GM18858 (cell line): ENCODE data around the gene MAPK8IP1.
"Not testable (repeated sequence)": the region's sequence is repeated elsewhere in the genome, so short reads cannot be mapped to it uniquely, and the experiment has no call there.

Source experiments
- ATAC-seq: cut with Tn5 transposase; IDR thresholded peaks from one replicate; pipeline ENCODE4 v1.9.1; 2021; ENCODE audit not compliant: unreplicated experiment

MAPK8IP1 gene

DNA sequence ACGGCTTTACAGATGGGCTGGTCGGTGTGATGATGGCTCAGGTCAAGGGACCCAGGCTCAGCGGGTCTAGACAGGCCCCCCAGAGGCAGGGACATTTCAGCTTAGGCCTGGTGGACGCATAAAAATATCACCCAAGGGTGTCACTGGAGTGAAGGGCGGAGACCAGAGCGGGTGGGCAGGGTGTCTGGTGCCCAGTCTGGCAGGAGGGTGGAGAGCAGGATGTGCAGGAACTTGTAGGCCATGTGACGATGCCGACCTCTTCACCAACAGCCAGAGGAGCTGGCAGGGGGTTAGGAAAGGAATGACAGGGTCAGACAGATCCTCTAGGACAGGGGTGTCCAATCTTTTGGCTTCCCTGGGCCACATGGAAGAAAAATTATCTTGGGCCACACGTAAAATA lies 4.5 kb downstream of the MAPK8IP1 start:
- no peak for ATAC-seq

DNA sequence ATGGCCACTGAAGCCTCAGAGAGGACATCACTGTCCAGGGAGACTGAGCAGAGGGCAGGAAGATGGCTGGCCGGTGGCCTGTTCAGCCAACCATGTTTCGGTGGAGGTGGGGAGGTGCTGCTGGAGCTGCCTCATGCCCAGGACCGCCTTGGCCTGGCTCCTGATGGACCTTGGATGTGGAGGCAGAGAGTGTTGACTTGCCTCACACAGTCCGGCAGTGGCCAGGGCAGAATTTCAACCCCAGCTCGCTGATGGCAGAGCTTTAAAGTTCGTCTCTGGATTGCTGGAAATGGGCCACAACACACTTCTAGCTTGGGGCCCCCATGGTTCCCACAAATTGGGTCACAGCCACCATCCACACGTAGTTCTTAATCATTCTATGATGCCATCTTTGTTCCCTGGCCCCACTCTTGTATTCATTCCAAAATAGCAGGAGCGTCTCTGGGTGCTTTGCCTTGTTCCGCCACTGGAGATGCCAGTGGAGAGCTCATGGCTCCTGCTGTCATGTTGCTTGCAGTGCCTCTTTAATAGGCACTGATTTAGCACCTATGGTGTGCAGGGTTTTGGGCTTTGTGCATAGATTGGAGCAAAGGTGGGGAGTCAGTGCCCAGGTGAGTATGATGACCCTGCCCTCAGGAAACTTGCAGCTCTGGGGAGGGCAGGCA lies 5.6 kb downstream of the MAPK8IP1 start:
- no peak for ATAC-seq

DNA sequence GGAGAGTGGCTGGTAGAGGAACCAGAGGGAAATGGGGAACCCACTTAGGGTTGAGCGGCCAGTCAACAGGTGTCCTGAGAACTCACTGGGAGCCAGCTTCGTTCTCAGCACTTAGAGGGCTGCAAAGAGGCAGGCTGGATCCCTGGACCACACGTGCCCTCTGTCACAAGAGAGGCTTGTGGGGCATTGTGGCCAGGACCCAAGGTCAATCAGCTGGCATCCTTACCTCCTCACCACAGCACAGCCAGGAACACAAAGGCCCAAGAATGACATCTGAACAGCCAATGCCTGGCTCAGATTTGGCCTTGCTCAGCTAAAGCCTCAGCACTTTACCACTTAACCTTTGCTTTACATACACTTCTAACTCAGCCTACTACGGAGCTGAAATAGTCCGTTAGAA lies 7.4 kb downstream of the MAPK8IP1 start:
- ATAC-seq, result no peak

DNA sequence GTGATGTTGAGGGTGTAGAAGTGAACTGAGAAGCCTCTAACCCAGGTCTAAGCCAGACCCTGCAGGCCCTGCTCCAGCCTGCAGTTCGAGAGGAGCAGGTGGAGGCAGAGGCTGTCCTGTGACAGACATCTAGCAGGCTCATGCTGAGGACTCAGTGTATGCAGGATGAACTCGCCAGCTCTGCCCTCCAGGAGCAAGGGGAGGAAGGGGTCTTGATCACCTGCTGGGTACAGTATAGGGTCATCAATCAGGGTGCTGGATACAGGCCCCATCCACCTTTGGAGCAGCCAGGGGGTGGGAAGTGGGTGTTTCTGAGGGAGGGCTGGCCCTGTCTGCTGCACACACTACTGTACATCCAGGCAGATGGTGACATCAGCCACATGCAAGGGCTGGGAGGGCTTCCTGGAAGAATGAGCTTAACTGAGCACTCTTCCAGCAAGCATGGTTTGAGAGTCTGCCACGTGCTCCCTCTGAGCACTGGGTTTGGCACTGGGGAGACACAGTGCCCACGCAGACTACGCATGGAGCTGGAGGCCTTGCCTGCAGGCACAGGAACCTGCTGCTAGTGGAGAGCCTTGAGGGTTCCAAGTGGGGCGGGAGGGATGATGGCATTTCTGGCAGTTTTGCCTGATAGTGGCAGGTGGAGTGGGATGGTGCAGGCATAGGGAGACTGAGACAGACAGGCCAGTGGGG lies 9.2 kb downstream of the MAPK8IP1 start:
- no peak for ATAC-seq

DNA sequence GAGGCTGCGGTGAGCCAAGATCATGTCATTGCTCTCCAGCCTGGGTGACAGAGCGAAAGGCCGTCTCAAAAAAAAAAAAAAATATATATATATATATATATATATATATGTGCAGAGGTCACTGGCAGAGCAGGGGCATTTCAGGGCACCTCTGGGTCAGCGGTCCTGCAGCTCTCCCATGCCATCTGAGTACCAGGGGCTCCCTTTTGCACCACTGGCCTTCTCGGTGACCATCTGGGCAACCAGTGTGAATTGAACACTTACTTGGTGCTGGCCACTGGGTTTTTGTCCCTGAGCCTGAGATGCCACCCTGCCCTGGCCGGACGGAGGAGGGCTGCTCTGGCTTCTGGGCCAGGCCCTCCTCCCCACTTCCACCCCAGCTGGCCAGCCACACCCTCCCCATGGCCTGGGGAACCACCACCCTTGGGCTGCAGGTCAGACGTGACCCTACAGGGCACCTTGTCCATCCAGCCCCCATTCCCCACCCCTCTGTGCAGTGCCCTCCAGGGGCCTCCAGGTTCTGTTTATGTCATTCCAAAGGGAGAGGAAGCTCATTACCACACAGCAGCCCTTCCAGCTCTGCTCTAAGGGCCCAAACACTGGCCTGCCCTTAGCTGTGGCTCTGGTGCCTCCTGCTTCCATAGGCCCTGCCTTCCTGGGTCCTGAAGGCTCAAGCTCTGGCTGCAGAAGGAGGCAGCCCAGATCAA lies 10.3 kb downstream of the MAPK8IP1 start:
- no peak for ATAC-seq

DNA sequence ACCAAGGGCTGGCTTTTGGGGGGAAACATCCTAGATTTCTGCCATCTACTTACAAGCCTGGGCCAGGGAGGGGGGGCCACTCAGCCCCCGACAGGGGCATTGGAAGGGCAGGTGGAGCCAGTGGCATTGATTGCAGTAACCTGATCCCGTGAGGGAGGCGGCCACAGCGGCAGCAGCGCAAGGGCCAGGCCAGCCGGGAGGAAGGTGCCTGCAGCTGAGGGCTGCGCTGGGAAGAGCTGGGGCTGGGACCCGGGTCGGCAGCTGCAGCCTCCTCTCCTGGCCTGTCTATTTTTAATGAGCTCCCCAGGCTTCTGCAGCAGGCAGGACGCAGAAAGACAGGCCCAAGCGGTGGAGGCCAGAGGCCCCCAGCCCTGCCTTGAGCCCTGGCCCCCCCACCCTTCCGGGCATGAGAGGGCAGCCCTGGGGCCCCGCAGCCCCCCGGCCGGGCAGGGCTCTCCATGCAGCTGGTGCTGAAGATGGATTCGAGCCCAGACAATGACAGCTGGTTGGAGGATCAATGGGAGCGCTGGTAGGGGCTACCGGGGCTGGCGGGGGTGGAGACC lies 11.1 kb downstream of the MAPK8IP1 start:
- ATAC-seq, result no peak

DNA sequence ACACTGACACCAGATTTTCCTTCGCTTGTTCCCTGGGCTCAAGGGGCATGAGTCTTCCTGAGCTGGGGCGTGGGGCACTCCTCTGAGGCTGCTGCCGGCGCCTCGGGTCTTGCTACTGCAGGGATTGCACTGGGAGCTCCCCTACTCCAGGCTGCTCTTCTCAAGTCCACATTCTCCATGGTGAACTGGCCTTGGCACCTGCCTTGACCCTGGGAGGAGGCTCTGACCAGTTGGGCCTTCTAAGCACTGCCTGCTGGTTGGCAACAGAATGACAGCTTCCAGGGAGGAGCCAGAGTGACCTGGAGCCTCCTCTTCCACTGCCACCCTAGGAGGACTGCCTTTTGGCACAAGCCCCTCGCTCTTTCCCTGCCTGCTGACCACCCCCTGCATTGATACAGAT lies 12.1 kb downstream of the MAPK8IP1 start:
- ATAC-seq, result no peak

DNA sequence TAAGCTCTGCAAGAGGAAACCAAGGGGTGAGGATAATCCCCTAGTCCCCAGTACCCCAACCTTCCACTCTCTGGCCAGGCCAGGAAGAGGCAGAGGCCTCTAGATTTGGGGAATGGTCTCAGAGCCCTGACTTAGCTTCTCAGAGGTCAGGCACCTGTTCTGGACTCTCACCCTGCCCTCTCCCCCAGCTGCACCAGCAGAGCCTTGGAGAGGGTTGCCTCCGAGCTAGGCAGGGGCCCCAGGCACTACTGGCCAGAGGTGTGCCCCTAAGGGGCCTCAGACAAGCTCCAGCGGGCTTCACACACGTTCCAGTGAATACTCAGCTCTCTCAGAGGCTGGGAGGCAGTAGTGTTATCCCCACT lies 13.6 kb downstream of the MAPK8IP1 start:
- no peak for ATAC-seq

DNA sequence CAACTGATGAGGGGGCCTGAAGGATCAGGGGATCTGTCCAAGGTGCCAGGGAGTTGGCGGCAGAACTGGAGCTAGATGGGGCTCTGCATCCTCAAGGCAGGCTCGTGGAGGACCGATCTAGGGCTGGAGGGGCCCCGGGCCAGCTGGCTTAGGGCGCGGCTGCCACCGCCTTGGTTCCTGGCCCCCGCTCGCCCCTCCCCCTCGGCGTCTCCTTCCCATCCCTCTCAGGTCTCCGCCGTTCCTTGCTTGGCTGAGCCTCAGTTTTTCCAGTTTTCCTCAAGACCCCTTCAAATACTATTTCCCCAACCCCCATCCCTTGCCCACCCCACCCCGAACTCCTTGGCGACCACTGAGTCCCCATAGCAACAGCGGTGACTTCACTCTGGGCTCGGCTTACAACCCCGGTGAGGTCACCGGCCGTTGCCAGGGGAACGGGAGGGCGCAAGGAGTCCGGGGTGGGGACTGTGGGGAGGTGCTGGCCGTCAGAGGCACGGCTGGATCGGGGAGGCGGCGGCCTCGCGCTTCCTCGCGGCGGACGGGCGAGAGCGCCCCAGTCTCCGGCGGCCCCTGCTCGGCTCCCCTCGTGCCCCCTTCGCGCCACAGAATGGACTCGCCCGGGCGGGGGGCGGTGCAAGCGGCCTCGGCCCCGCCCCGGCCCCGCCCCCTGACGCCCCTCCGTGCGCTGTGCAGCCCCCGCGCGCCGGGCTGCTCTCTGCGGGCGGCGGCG lies 14.2 kb downstream of the MAPK8IP1 start:
- peak; percentile 38 for ATAC-seq

DNA sequence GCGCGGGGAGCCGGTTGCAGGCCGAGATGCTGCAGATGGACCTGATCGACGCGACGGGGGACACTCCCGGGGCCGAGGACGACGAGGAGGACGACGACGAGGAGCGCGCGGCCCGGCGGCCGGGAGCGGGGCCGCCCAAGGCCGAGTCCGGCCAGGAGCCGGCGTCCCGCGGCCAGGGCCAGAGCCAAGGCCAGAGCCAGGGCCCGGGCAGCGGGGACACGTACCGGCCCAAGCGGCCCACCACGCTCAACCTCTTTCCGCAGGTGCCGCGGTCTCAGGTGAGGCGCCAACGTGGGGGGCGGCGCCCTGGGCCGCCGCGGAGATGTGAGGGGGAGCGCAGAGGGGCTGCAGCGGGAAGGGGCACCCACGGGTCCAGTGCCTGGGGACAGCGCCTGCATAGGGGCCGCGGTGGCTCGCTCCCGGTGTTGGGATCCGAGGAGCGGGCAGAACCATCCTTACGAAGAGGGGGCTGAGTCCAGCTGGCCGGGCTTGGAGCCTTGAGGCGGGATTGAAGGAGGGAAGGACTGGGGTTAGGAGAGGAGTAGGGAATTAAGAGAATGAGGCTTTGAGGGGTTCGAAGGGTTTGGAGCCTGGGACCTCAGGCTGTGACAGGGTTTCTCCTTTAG lies 14.8 kb downstream of the MAPK8IP1 start:
- ATAC-seq, result not testable (repeated sequence)

DNA sequence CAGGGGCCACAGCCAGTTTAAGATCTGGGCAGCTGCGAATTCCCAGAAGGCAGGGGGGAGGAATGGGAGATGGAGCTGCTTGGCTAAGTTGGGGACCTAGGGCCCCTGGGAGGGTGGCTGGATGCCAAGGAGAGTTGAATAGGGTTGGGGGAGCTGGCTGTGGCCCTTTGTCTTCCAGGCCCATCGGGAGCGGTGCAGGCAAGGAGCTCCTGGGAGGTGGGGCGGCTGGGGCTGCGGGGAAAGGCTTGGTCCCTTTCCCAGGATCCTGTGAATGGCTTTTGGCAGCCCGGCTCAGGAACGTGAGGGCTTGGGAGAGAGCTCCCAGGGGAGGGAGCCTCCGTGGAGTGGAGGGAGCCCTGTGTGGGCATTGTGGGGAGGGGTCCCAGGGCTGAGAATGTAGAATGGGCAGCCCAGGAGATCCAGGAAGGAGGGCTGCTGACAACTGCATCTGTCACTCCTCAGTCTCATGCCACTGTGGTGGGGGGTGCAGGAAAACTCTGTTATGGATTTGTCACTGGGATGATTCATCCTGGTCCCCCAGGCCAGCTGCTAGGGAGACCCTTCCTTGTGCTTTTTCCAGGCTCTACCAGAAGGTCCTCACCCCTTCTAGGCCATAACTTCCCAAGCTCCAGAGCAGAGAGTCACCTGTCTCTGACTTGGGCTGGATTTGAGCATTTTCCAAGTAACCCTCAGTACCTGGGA lies 15.6 kb downstream of the MAPK8IP1 start:
- ATAC-seq, result no peak

DNA sequence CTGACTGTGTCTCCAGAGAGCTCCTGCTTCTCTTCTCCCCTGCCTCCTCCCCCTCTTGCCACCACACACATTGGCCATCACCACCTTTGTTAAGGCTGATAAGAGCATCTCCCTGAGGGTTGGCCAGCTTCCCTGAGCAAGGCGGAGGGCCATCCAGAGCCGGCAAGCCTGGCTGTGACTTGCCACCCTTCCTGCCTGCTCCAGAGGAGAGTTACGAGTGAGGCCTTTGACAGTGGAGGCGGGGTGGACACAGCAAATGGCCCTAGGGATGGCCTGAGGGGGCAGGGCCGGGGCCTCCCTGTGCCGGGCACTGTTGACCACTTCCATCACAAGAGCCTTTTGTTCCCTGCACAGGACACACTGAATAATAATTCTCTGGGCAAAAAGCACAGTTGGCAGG lies 16.2 kb downstream of the MAPK8IP1 start:
- ATAC-seq, result no peak

DNA sequence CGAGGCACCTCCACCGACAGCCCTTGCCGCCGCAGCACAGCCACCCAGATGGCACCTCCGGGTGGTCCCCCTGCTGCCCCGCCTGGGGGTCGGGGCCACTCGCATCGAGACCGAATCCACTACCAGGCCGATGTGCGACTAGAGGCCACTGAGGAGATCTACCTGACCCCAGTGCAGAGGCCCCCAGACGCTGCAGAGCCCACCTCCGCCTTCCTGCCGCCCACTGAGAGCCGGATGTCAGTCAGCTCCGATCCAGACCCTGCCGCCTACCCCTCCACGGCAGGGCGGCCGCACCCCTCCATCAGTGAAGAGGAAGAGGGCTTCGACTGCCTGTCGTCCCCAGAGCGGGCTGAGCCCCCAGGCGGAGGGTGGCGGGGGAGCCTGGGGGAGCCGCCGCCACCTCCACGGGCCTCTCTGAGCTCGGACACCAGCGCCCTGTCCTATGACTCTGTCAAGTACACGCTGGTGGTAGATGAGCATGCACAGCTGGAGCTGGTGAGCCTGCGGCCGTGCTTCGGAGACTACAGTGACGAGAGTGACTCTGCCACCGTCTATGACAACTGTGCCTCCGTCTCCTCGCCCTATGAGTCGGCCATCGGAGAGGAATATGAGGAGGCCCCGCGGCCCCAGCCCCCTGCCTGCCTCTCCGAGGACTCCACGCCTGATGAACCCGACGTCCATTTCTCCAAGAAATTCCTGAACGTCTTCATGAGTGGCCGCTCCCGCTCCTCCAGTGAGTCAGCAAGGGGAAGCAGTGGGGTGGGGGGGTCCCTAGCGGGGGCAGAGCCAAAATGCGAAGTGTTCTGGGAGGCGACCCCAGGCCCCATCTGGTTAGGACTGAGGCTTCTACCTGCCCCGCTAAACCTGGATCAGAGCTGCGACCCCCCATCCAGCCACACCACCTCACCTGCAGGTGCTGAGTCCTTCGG lies 17.3 kb downstream of the MAPK8IP1 start:
- no peak for ATAC-seq

DNA sequence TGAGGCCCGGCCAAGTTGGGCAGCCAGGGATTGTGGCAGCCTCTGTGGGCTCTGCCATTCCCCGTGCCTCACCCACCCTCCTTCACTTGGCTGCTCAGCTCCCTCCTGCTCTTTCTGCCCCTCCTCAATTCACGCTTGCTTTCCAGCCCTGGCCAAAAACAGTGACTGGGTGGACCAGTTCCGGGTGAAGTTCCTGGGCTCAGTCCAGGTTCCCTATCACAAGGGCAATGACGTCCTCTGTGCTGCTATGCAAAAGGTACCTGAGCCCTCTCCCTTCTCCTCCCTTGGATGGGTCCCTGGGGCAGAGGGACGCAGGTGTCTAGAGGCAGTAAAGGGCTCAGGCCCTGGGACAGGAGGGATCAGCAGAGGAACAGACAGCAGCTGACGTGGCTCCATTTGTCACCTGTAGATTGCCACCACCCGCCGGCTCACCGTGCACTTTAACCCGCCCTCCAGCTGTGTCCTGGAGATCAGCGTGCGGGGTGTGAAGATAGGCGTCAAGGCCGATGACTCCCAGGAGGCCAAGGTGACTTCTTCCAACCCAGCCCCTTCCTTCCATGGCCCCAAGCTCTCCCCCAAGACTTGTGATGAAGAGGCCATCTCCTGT lies 19.0 kb downstream of the MAPK8IP1 start:
- ATAC-seq, result no peak

DNA sequence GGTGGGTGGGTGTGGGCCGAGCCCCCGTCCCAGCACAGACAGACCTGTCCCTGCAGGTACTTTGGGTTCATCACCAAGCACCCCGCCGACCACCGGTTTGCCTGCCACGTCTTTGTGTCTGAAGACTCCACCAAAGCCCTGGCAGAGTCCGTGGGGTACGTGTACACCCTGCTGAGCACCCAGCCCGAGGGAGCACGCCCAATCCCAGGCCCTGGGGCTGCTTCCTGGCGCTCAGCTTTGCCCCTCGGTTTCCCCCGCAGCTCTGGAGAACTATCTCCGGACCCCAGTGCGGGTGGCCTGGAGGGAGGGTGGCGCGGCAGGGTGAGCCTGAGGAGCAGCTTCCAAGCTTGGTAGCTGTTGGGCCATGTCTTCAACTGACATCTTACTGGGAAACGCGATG lies 19.6 kb downstream of the MAPK8IP1 start:
- ATAC-seq, result no peak

DNA sequence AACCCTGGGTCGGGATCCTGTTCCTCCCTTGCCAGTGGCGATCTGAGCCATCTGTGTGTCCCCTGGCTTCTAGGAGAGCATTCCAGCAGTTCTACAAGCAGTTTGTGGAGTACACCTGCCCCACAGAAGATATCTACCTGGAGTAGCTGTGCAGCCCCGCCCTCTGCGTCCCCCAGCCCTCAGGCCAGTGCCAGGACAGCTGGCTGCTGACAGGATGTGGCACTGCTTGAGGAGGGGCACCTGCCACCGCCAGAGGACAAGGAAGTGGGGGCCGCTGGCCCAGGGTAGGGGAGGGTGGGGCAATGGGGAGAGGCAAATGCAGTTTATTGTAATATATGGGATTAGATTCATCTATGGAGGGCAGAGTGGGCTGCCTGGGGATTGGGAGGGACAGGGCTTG lies 20.1 kb downstream of the MAPK8IP1 start:
- not testable (repeated sequence) for ATAC-seq

DNA sequence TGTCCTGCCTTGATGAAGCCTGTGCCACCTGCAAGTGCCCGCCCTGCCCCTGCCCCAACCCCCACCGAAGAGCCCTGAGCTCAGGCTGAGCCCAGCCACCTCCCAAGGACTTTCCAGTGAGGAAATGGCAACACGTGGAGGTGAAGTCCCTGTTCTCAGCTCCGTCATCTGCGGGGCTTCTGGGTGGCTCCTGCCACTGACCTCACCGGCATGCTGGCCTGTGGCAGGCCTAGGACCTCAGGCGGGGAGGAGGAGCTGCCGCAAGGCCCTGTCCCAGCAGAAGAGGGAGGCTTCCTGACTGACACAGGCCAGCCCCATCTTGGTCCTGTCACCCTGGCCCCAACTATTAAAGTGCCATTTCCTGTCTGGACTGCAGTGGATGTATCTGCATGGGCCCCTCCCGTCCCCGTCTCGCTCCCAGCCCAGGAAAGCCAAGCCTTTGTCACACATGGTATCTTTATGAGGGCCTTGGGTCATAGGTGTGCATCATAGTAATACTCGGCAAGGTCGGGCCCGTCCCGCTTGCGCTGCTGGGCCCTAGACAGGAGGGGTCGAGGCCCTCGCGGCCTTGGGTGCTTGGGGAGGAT lies 20.7 kb downstream of the MAPK8IP1 start:
- no peak for ATAC-seq

DNA sequence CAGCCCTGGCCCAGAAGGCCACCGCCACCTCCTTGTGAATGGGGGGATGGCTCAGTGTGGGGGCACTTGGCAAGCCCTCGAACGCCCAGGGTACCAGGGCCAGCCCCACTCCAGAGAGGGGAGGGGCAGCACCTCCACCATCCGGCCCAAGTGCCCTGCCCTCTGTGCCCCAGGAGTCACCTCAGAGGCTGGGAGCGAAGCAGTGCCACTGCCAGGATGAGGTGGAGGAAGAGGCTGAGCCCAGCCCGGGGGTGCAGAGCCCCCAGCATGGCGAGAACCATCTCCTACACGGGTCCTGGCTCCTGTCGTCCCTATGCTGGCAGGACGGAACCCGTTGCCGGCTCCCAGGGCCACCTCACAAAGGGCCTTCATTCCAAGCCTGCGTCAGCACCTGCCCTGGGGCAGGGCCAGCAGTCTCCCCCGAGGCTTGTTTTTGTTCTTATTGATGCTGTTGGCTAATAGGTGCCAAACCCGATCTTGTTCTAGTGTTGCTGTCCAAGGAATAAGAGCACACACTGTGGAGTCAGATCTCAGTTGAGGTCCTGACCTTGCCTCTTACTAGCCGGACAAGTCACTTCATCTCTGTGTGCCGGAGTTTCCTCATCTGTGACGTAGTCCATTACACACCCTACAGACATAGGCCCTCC lies 21.6 kb downstream of the MAPK8IP1 start, which contains the start of gene FREY1:
FREY1 (minus strand) TSS at position 307 of the 647 bp plus-strand sequence; CDS start at position 281, 26 bp downstream.
- ATAC-seq, result no peak
